NB4 (cell line): ENCODE measurements around the gene CCM2L.

Source experiments
- POLR2A ChIP-seq: IDR thresholded peaks from 2 replicates; pipeline ENCODE4 v1.6.1; 2011; ENCODE audit warnings: mild to moderate bottlenecking; ENCODE audit not compliant: insufficient read length; ENCODE audit errors: extremely low read depth
- TF ChIP-seq, protein P1 (sequence below): IDR thresholded peaks from one replicate; pipeline ENCODE4 v1.5.1; 2012; ENCODE audit warnings: low read depth, low read length
- TF ChIP-seq, protein P2 (sequence below): IDR thresholded peaks from 2 replicates; pipeline ENCODE4 v1.6.1; 2011; ENCODE audit warnings: low read depth, low read length

GRCh38 chr20:31962761-31963160 is 47.5 kb upstream of the CCM2L start:
- TF ChIP-seq, protein P1, sequence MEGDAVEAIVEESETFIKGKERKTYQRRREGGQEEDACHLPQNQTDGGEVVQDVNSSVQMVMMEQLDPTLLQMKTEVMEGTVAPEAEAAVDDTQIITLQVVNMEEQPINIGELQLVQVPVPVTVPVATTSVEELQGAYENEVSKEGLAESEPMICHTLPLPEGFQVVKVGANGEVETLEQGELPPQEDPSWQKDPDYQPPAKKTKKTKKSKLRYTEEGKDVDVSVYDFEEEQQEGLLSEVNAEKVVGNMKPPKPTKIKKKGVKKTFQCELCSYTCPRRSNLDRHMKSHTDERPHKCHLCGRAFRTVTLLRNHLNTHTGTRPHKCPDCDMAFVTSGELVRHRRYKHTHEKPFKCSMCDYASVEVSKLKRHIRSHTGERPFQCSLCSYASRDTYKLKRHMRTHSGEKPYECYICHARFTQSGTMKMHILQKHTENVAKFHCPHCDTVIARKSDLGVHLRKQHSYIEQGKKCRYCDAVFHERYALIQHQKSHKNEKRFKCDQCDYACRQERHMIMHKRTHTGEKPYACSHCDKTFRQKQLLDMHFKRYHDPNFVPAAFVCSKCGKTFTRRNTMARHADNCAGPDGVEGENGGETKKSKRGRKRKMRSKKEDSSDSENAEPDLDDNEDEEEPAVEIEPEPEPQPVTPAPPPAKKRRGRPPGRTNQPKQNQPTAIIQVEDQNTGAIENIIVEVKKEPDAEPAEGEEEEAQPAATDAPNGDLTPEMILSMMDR = no peak
- TF ChIP-seq POLR2A = no peak
- TF ChIP-seq, protein P2, sequence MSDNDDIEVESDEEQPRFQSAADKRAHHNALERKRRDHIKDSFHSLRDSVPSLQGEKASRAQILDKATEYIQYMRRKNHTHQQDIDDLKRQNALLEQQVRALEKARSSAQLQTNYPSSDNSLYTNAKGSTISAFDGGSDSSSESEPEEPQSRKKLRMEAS = no peak
